HCT116 (cell line): ENCODE measurements around the gene RNF144B. TPM values are rescaled to one million over a fixed set of nuclear protein-coding genes. Genes with fewer than 3 reads are reported as not detected.

Experiments used
- ATAC-seq: fragments of 200-7000 bp; cut with Tn5 transposase; 2 replicates; pipeline ENCODE4 v1.9.1; 2020; ENCODE audit warnings: mild to moderate bottlenecking, moderate library complexity
- BruUV-seq: library from RNA; stranded (reverse); fragments of 400-500 nt; replicated peaks from 2 replicates; lab custom pipeline; 2021; lab: Mats Ljungman, UMichigan
- CTCF ChIA-PET: fragments of 300-600 bp; sonication (Branson Sonifier 250); formaldehyde crosslinking; loops from one replicate; lab custom pipeline; 2021; ENCODE audit warnings: antibody characterized with exemption; lab: Charles Lee
- POLR2A ChIA-PET: fragments of 300-600, 350-600 bp; sonication (Branson Sonifier 250); formaldehyde crosslinking; loops from one replicate; lab custom pipeline; 2021; ENCODE audit warnings: antibody characterized with exemption; lab: Charles Lee
- RAD21 ChIA-PET, 2 experiments: fragments of 300-600 bp; sonication (Branson Sonifier 250); formaldehyde crosslinking; loops; one replicate each; lab custom pipeline; 2023; ENCODE audit warnings: low total read pairs in 2 of 2; ENCODE audit not compliant: uncharacterized antibody in 2 of 2, unreplicated experiment in 2 of 2, low non-redundant PET in 1 of 2; lab: Charles Lee
- DNase-seq: peaks from one replicate; pipeline ENCODE4 v3.0.0-alpha.2; 2010; ENCODE audit warnings: low read depth, low spot score
- H2AFZ ChIP-seq: fragments of 200-600 bp; shearing (Covaris generic), sonication (generic); 2 replicates; pipeline ENCODE4 v1.6.1; 2017; ENCODE audit warnings: low read depth, mixed run types, mixed read lengths, antibody characterized with exemption, low read length; ENCODE audit not compliant: poor library complexity, severe bottlenecking
- H3K27ac ChIP-seq: 2 replicates; pipeline ENCODE4 v1.5.1; 2012; ENCODE audit warnings: low read depth, low read length
- H3K27me3 ChIP-seq: fragments of 200-600 bp; sonication (generic); 2 replicates; pipeline ENCODE4 v1.6.1; 2016; ENCODE audit warnings: mixed run types, low read length, mixed read lengths; ENCODE audit not compliant: insufficient read depth
- H3K36me3 ChIP-seq, 2 experiments: fragments of 200-500 bp in 1 of 2; fragments of 200-600 bp in 1 of 2; sonication (Bioruptor generic) in 1 of 2; sonication (generic) in 1 of 2; 2 replicates each; pipeline versions ENCODE4 v1.5.1 to v1.6.1; 2014 to 2016; ENCODE audit warnings: low read length in 2 of 2, inconsistent platforms in 1 of 2, mixed read lengths in 1 of 2, mixed run types in 1 of 2; ENCODE audit not compliant: insufficient read depth in 2 of 2, control insufficient read depth in 1 of 2
- H3K4me1 ChIP-seq, 2 experiments: fragments of 200-600 bp in 1 of 2; sonication (generic) in 1 of 2; 2 replicates each; pipeline versions ENCODE4 v1.5.1 to v1.6.1; 2012 to 2017; ENCODE audit warnings: low read length in 2 of 2, inconsistent platforms in 1 of 2, mild to moderate bottlenecking in 1 of 2, mixed read lengths in 1 of 2, mixed run types in 1 of 2, moderate library complexity in 1 of 2; ENCODE audit not compliant: insufficient read depth in 2 of 2, control insufficient read depth in 1 of 2
- H3K4me2 ChIP-seq: fragments of 200-600 bp; sonication (generic); 2 replicates; pipeline ENCODE4 v1.6.1; 2017; ENCODE audit warnings: mixed run types, low read length, mixed read lengths
- H3K4me3 ChIP-seq, 2 experiments: fragments of 200-600 bp in 1 of 2; sonication (generic) in 1 of 2; replicated peaks in 1 of 2; 2 replicates each; pipeline ENCODE4 v1.5.1; 2011 to 2016; ENCODE audit warnings: low read length in 2 of 2, control low read depth in 1 of 2, low read depth in 1 of 2, mild to moderate bottlenecking in 1 of 2, mixed read lengths in 1 of 2, mixed run types in 1 of 2
- H3K79me2 ChIP-seq: fragments of 200-600 bp; sonication (generic); 2 replicates; pipeline ENCODE4 v1.6.1; 2017; ENCODE audit warnings: mild to moderate bottlenecking, mixed run types, low read length, moderate library complexity, mixed read lengths; ENCODE audit not compliant: insufficient read depth
- H3K9ac ChIP-seq: fragments of 200-600 bp; sonication (generic); 2 replicates; pipeline ENCODE4 v1.6.1; 2016; ENCODE audit warnings: low read length, mixed read lengths
- H3K9me2 ChIP-seq: fragments of 200-600 bp; sonication (generic), shearing (Covaris generic); 2 replicates; pipeline ENCODE4 v1.6.1; 2017; ENCODE audit warnings: mixed run types, mild to moderate bottlenecking, moderate library complexity; ENCODE audit not compliant: insufficient read depth
- H3K9me3 ChIP-seq, 2 experiments: fragments of 200-500 bp in 1 of 2; fragments of 200-600 bp in 1 of 2; sonication (Bioruptor generic) in 1 of 2; sonication (generic) in 1 of 2; 2 replicates each; pipeline ENCODE4 v1.6.1; 2014 to 2017; ENCODE audit warnings: low read length in 2 of 2, mixed read lengths in 2 of 2, inconsistent platforms in 1 of 2, low read depth in 1 of 2, mild to moderate bottlenecking in 1 of 2, mixed run types in 1 of 2, moderate library complexity in 1 of 2; ENCODE audit not compliant: control insufficient read depth in 1 of 2, insufficient read depth in 1 of 2
- H4K20me1 ChIP-seq: fragments of 200-600 bp; sonication (generic), shearing (Covaris generic); 2 replicates; pipeline ENCODE4 v1.6.1; 2017; ENCODE audit warnings: mixed run types, mild to moderate bottlenecking, moderate library complexity; ENCODE audit not compliant: insufficient read depth
- CBX3 ChIP-seq: IDR thresholded peaks from 2 replicates; pipeline ENCODE4 v1.6.1; 2012; ENCODE audit warnings: low read depth
- CEBPB ChIP-seq: IDR thresholded peaks from 2 replicates; pipeline ENCODE4 v1.6.1; 2012; ENCODE audit warnings: low read depth
- EGR1 ChIP-seq: IDR thresholded peaks from 2 replicates; pipeline ENCODE4 v1.6.1; 2012; ENCODE audit warnings: low read depth
- ELF1 ChIP-seq: IDR thresholded peaks from 2 replicates; pipeline ENCODE4 v1.6.1; 2012; ENCODE audit warnings: low read depth, borderline replicate concordance
- EZH2 ChIP-seq: fragments of 200-600 bp; sonication (generic); IDR thresholded peaks from 2 replicates; pipeline ENCODE4 v1.6.1; 2017; ENCODE audit warnings: antibody characterized with exemption, mixed run types
- EZH2phosphoT487 ChIP-seq: fragments of 200-600 bp; IDR thresholded peaks from 2 replicates; pipeline ENCODE4 v1.6.1; 2018; ENCODE audit warnings: antibody characterized with exemption, borderline replicate concordance
- FOSL1 ChIP-seq: IDR thresholded peaks from 2 replicates; pipeline ENCODE4 v1.6.1; 2012; ENCODE audit warnings: low read depth
- JUND ChIP-seq: IDR thresholded peaks from 2 replicates; pipeline ENCODE4 v1.6.1; 2012
- POLR2AphosphoS5 ChIP-seq: IDR thresholded peaks from 2 replicates; pipeline ENCODE4 v1.6.1; 2011; ENCODE audit warnings: mild to moderate bottlenecking, low read depth, low read length, moderate library complexity
- RAD21 ChIP-seq: IDR thresholded peaks from 2 replicates; pipeline ENCODE4 v1.6.1; 2012; ENCODE audit warnings: low read depth, mild to moderate bottlenecking
- SIN3A ChIP-seq: IDR thresholded peaks from 2 replicates; pipeline ENCODE4 v1.6.1; 2012; ENCODE audit warnings: low read depth
- SRF ChIP-seq: IDR thresholded peaks from 2 replicates; pipeline ENCODE4 v1.6.1; 2012; ENCODE audit warnings: low read depth
- TCF7L2 ChIP-seq: IDR thresholded peaks from 2 replicates; pipeline ENCODE4 v1.7.0; 2011; ENCODE audit warnings: borderline replicate concordance, inconsistent platforms; ENCODE audit not compliant: insufficient read depth, insufficient read length; ENCODE audit errors: extremely low read depth
- intact Hi-C: fragments of 100-400 bp; cut with micrococcal nuclease; formaldehyde crosslinking; loops from 2 replicates; pipeline ENCODE4 v1.10.0; 2022
- total RNA-seq: library from RNA; stranded (reverse); gene quantifications from one replicate; pipeline ENCODE4 v1.2.1, GENCODE V29; 2021; ENCODE audit not compliant: unreplicated experiment
- TF ChIP-seq, protein P1 (sequence below), 3 experiments: fragments of 200-600 bp in 1 of 3; sonication (generic) in 1 of 3; IDR thresholded peaks in 2 of 3; conservative IDR thresholded peaks in 1 of 3; 2 replicates each; pipeline ENCODE4 v1.5.1; 2012 to 2017; ENCODE audit warnings: low read depth in 2 of 3, low read length in 2 of 3, antibody characterized with exemption in 1 of 3, borderline replicate concordance in 1 of 3, control low read depth in 1 of 3, mild to moderate bottlenecking in 1 of 3, mixed read lengths in 1 of 3, mixed run types in 1 of 3, moderate library complexity in 1 of 3; ENCODE audit not compliant: insufficient read depth in 1 of 3
- TF ChIP-seq, protein P2 (sequence below): IDR thresholded peaks from 2 replicates; pipeline ENCODE4 v1.6.1; 2011; ENCODE audit warnings: mild to moderate bottlenecking, low read length, moderate library complexity; ENCODE audit not compliant: insufficient replicate concordance; ENCODE audit errors: extremely low read depth
- TF ChIP-seq, protein P3 (sequence below): IDR thresholded peaks from 2 replicates; pipeline ENCODE4 v1.6.1; 2012
- TF ChIP-seq, protein P4 (sequence below): IDR thresholded peaks from 2 replicates; pipeline ENCODE4 v1.6.1; 2012; ENCODE audit warnings: low read depth

Gene RNF144B
- total RNA-seq, 1 experiment from 2014 or later, result 2.1 TPM

DNA sequence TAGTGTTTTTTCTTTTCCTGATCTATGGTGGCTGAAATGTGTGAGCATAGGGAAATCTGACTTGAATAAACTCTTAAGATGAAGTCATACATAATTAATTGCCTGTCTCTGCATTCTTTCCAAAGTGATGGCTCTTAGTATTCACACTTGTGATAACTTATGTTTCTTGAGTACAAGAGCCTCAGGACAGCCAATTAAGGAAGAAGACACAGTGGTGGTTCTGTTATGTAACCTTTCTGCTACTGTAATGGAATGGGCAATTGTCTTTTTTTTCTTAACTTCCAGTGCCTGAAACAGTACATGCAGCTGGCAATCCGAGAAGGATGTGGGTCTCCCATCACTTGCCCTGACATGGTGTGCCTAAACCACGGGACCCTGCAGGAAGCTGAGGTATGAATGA, 40.1 kb downstream of the RNF144B start (continued):
- TF ChIP-seq, protein P1, sequence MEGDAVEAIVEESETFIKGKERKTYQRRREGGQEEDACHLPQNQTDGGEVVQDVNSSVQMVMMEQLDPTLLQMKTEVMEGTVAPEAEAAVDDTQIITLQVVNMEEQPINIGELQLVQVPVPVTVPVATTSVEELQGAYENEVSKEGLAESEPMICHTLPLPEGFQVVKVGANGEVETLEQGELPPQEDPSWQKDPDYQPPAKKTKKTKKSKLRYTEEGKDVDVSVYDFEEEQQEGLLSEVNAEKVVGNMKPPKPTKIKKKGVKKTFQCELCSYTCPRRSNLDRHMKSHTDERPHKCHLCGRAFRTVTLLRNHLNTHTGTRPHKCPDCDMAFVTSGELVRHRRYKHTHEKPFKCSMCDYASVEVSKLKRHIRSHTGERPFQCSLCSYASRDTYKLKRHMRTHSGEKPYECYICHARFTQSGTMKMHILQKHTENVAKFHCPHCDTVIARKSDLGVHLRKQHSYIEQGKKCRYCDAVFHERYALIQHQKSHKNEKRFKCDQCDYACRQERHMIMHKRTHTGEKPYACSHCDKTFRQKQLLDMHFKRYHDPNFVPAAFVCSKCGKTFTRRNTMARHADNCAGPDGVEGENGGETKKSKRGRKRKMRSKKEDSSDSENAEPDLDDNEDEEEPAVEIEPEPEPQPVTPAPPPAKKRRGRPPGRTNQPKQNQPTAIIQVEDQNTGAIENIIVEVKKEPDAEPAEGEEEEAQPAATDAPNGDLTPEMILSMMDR (IDR thresholded peaks at IDR 0.05 in 2 of 3, conservative IDR thresholded peaks at IDR 0.05 in 1 of 3; ENCODE audit: borderline replicate concordance in 1 of 3, insufficient read depth in 1 of 3, low read depth in 2 of 3, low read length in 2 of 3), result no peak
- TF ChIP-seq FOSL1 (no peak), POLR2AphosphoS5 (no peak), EZH2phosphoT487 (no peak), TCF7L2 (no peak), CBX3 (no peak), EZH2 (no peak), RAD21 (no peak)

DNA sequence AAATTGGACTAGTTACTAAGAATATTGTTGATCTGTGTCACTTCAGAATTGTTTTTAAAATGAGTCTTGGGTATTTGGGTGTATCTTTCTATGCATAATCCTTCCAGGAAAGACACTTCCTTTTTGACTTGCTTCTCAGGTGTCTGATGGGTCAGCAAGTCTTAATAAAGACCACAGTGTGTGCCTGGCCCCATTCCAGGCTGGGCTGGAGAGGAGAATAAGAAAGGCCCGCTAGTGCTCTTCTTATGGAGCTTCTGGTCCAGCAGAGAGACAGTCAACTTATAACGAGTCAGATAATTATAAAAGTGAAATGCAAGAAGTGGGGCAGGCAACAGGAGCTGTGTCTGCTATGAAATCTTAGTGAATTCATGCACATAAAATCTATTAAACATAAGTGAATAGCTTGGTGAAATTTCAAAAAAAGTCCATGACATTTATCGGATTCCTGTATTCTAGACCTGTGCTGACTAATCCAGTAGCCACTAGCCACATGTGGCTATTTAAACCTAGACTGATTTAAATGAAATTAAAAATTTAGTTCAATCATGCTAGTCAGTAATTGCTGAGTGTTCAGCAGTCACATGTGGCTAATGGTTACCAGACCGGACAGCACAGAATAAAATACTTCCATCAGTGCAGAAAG, 42.6 kb downstream of the RNF144B start:
- intact Hi-C loops, result no loop called here
- no peak overlapping the region for H3K4me2 ChIP-seq
- DNase-seq, result no peak
- no peak overlapping the region for H2AFZ ChIP-seq
- no peak for ATAC-seq
- no peaks in the 10 kb centered on the region for H3K9me3 ChIP-seq
- no peaks in the 10 kb centered on the region for H3K27me3 ChIP-seq
- H3K9ac ChIP-seq, result no peak overlapping the region
- no peaks in the 10 kb centered on the region for H4K20me1 ChIP-seq
- CTCF ChIA-PET, result no interaction called here
- no peak overlapping the region for H3K27ac ChIP-seq
- no TSS peak for BruUV-seq
- H3K36me3 ChIP-seq, result no peaks in the 10 kb centered on the region
- peaks cover 4 to 10% of the 10 kb centered on the region in 2 experiments; a peak in 3 of 4 replicates for H3K4me1 ChIP-seq
- no peaks in the 10 kb centered on the region for H3K79me2 ChIP-seq
- no peaks in the 10 kb centered on the region for H3K9me2 ChIP-seq
- RAD21 ChIA-PET, result no interaction called here
- POLR2A ChIA-PET, result no interaction called here
- no peak overlapping the region for H3K4me3 ChIP-seq
- TF ChIP-seq ELF1 (no peak), CBX3 (no peak), CEBPB (no peak), FOSL1 (no peak), EGR1 (no peak), SRF (no peak), SIN3A (no peak), RAD21 (no peak), EZH2phosphoT487 (no peak), JUND (no peak)
- TF ChIP-seq, protein P2, sequence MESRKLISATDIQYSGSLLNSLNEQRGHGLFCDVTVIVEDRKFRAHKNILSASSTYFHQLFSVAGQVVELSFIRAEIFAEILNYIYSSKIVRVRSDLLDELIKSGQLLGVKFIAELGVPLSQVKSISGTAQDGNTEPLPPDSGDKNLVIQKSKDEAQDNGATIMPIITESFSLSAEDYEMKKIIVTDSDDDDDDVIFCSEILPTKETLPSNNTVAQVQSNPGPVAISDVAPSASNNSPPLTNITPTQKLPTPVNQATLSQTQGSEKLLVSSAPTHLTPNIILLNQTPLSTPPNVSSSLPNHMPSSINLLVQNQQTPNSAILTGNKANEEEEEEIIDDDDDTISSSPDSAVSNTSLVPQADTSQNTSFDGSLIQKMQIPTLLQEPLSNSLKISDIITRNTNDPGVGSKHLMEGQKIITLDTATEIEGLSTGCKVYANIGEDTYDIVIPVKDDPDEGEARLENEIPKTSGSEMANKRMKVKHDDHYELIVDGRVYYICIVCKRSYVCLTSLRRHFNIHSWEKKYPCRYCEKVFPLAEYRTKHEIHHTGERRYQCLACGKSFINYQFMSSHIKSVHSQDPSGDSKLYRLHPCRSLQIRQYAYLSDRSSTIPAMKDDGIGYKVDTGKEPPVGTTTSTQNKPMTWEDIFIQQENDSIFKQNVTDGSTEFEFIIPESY, result no peak
- TF ChIP-seq, protein P3, sequence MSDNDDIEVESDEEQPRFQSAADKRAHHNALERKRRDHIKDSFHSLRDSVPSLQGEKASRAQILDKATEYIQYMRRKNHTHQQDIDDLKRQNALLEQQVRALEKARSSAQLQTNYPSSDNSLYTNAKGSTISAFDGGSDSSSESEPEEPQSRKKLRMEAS, result no peak
- TF ChIP-seq, protein P4, sequence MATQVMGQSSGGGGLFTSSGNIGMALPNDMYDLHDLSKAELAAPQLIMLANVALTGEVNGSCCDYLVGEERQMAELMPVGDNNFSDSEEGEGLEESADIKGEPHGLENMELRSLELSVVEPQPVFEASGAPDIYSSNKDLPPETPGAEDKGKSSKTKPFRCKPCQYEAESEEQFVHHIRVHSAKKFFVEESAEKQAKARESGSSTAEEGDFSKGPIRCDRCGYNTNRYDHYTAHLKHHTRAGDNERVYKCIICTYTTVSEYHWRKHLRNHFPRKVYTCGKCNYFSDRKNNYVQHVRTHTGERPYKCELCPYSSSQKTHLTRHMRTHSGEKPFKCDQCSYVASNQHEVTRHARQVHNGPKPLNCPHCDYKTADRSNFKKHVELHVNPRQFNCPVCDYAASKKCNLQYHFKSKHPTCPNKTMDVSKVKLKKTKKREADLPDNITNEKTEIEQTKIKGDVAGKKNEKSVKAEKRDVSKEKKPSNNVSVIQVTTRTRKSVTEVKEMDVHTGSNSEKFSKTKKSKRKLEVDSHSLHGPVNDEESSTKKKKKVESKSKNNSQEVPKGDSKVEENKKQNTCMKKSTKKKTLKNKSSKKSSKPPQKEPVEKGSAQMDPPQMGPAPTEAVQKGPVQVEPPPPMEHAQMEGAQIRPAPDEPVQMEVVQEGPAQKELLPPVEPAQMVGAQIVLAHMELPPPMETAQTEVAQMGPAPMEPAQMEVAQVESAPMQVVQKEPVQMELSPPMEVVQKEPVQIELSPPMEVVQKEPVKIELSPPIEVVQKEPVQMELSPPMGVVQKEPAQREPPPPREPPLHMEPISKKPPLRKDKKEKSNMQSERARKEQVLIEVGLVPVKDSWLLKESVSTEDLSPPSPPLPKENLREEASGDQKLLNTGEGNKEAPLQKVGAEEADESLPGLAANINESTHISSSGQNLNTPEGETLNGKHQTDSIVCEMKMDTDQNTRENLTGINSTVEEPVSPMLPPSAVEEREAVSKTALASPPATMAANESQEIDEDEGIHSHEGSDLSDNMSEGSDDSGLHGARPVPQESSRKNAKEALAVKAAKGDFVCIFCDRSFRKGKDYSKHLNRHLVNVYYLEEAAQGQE, result no peak
